Fibroblast of lung (primary cell): Measurements from ENCODE around the gene MIEF1. TPM values are rescaled to one million over a fixed set of nuclear protein-coding genes. Genes with fewer than 3 reads are reported as not detected.

ENCODE experiments used
- polyA plus RNA-seq, 2 donors: library from polyadenylated mRNA; depleted of rRNA in 1 of 2; stranded (reverse) in 1 of 2; unstranded in 1 of 2; fragments of >200 nt; gene quantifications; 2 replicates each; pipeline ENCODE4 v1.2.1, GENCODE V29; 2011 to 2012; ENCODE audit warnings: missing spikeins in 1 of 2
- total RNA-seq: library from RNA; depleted of rRNA; stranded (reverse); fragments of >200 nt; gene quantifications from 2 replicates; pipeline ENCODE4 v1.2.1, GENCODE V29; 2014

The MIEF1 gene
- total and polyA plus RNA-seq, 2 donors (not counting 1 experiment from before 2014, with no cell fraction given), result 16.8 to 19.0 TPM

Other genes starting within 250 kb of the MIEF1 start
- 2,627 and 3,935 TPM in 2 replicates for gene RPL3, start 182.7 kb upstream of the MIEF1 start, total RNA-seq
- gene RPL3, start 182.7 kb upstream of the MIEF1 start, polyA plus RNA-seq, result 2,773 and 2,862 TPM in 2 replicates
- gene SYNGR1, start 152.3 kb upstream of the MIEF1 start, total RNA-seq, result 7.7 and 13.0 TPM in 2 replicates
- gene SYNGR1, start 152.3 kb upstream of the MIEF1 start, polyA plus RNA-seq, result 12.9 and 13.5 TPM in 2 replicates
- gene TAB1, start 102.5 kb upstream of the MIEF1 start, total RNA-seq, result 13.1 and 15.7 TPM in 2 replicates
- 13.1 and 14.2 TPM in 2 replicates for gene TAB1, start 102.5 kb upstream of the MIEF1 start, polyA plus RNA-seq
- not detected in 2 replicates for gene MGAT3, start 45.3 kb upstream of the MIEF1 start, total RNA-seq
- 0.09 TPM in 1 of 2 replicates, not detected in the other for gene MGAT3, start 45.3 kb upstream of the MIEF1 start, polyA plus RNA-seq
- 555 and 646 TPM in 2 replicates for gene ATF4, start 18.3 kb downstream of the MIEF1 start, total RNA-seq
- 412 and 546 TPM in 2 replicates for gene ATF4, start 18.3 kb downstream of the MIEF1 start, polyA plus RNA-seq
- 42.9 and 44.3 TPM in 2 replicates for gene RPS19BP1, start 30.5 kb downstream of the MIEF1 start, total RNA-seq
- 41.6 and 49.3 TPM in 2 replicates for gene RPS19BP1, start 30.5 kb downstream of the MIEF1 start, polyA plus RNA-seq
- under 0.01 TPM in 1 of 2 replicates, not detected in the other for gene CACNA1I, start 68.5 kb downstream of the MIEF1 start, total RNA-seq
- 0.01 TPM in 1 of 2 replicates, not detected in the other for gene CACNA1I, start 68.5 kb downstream of the MIEF1 start, polyA plus RNA-seq